Testis (tissue), 5 donors: ENCODE data around the gene RNF113A. TPM values are rescaled to one million over a fixed set of nuclear protein-coding genes. Genes with fewer than 3 reads are reported as not detected.

ENCODE experiments used
- DNase-seq: peaks from one replicate; pipeline ENCODE4 v3.0.0-alpha.2; 2019
- H3K27ac ChIP-seq, 2 donors: fragments of 200-600 bp; sonication (generic); one replicate each; pipeline ENCODE4 v1.5.1; 2019
- H3K27me3 ChIP-seq: fragments of 200-600 bp; sonication (generic); one replicate; pipeline ENCODE4 v1.5.1; 2019
- H3K36me3 ChIP-seq: fragments of 200-600 bp; sonication (generic); one replicate; pipeline ENCODE4 v1.5.1; 2017; ENCODE audit warnings: low read depth; ENCODE audit errors: missing control alignments
- H3K4me1 ChIP-seq: fragments of 200-600 bp; sonication (generic); one replicate; pipeline ENCODE4 v1.5.1; 2019
- H3K4me3 ChIP-seq, 2 donors: fragments of 200-600 bp; sonication (generic); one replicate each; pipeline ENCODE4 v1.5.1; 2017 to 2019
- H3K9me3 ChIP-seq: fragments of 200-600 bp; sonication (generic); one replicate; pipeline ENCODE4 v1.5.1; 2017
- CTCF ChIP-seq, 3 experiments: fragments of 450-650 bp in 2 of 3; fragments of 200-600 bp in 1 of 3; sonication (generic) in 1 of 3; IDR thresholded peaks; one replicate each; pipeline ENCODE4 v1.5.1; 2016 to 2019; ENCODE audit warnings: antibody characterized with exemption in 3 of 3, mild to moderate bottlenecking in 2 of 3, moderate library complexity in 1 of 3
- POLR2A ChIP-seq: fragments of 450-650 bp; IDR thresholded peaks from one replicate; pipeline ENCODE4 v1.6.1; 2017; ENCODE audit warnings: antibody characterized with exemption, mild to moderate bottlenecking, moderate library complexity
- WGBS, 2 donors: methylation state at CpG; one replicate each; pipeline ENCODE4 v1.1.5; 2018; 5-methylcytosine and 5-hydroxymethylcytosine counted together
- intact Hi-C: fragments of 100-400 bp; cut with DNase I; formaldehyde crosslinking; loops from one replicate; pipeline ENCODE4 v1.15.1; 2023; ENCODE audit warnings: low total_unique reads
- long read RNA-seq, 2 donors: transcript quantifications; one replicate each; lab custom pipeline, GENCODE V29; 2026
- polyA plus RNA-seq: library from polyadenylated mRNA; stranded (reverse); fragments of 350-450 nt; fragmentation: Illumina TruSeq; extraction: RNeasy Lipid Tissue Mini Kit (QIAGEN cat#74804); gene quantifications from one replicate; pipeline ENCODE4 v1.2.3, GENCODE V29; 2014; ENCODE audit warnings: low read depth, low replicate concordance; ENCODE audit not compliant: insufficient read depth
- total RNA-seq, 2 donors: library from RNA; depleted of rRNA; stranded (reverse); fragments of >200 nt; gene quantifications; one replicate each; pipeline ENCODE4 v1.2.3, GENCODE V29; 2016

RNF113A gene
- total RNA-seq (10 to 100 TPM in 1 of 2 donors, 1 to 10 TPM in 1; 8.8 to 12.7 TPM), polyA plus RNA-seq (7.8 TPM)
- long read RNA-seq, donor 1, transcript RNF113A-201 (1 exons, 1,353 nt): major isoform, 14 of 14 reads
- long read RNA-seq, donor 1, partial matches to known transcripts: 0 of 14 reads
- long read RNA-seq, donor 1, other reads (novel, unspliced or antisense): 0 of 14 reads
- long read RNA-seq, donor 2, transcript RNF113A-201 (1 exons, 1,353 nt): major isoform, 11 of 391 reads
- long read RNA-seq, donor 2, partial matches to known transcripts: 373 of 391 reads
- long read RNA-seq, donor 2, other reads (novel, unspliced or antisense): 7 of 391 reads

GRCh38 chrX:119871599-119872395 lies at the start of gene RNF113A, which contains the start of gene NDUFA1:
Gene RNF113A, minus strand, starts transcription at chrX:119871733. Its CDS starts 120 bp downstream, at chrX:119871613.
Gene NDUFA1, plus strand, starts transcription at chrX:119871832. Its CDS starts 80 bp downstream, at chrX:119871912.
- Histone ChIP-seq H3K27ac (peak within 1 kb of the TSS; percentile 86 to 87), H3K36me3 (no peaks in the 10 kb centered on the region), H3K27me3 (no peaks in the 10 kb centered on the region), H3K9me3 (no peaks in the 10 kb centered on the region), H3K4me1 (no peaks in the 10 kb centered on the region), H3K4me3 (peak within 1 kb of the TSS; percentile 60 to 83)
- intact Hi-C loops: no loop called here
- DNase-seq: peak; percentile 87
- no peak for TF ChIP-seq CTCF (IDR thresholded peaks at IDR 0.05)
- WGBS, 2 donors: 0 to 1% methylated on average over 1 to 12 of the region's 62 CpGs

- DNase-seq: no peak
- Histone ChIP-seq H3K9me3 (no peaks in the 10 kb centered on the region), H3K4me1 (no peaks in the 10 kb centered on the region), H3K4me3 (no peak overlapping the region), H3K27me3 (no peaks in the 10 kb centered on the region), H3K27ac (no peak overlapping the region), H3K36me3 (no peaks in the 10 kb centered on the region)
- TF ChIP-seq POLR2A: no peak
- TF ChIP-seq CTCF (IDR thresholded peaks at IDR 0.05): no peak
- WGBS, 2 donors: 77 to 96% methylated on average over 5 of the region's 5 CpGs
- intact Hi-C loops: no loop called here
Measured at GRCh38 chrX:119919835-119920585, 48.5 kb upstream of the RNF113A start.

- WGBS, 2 donors: 94 to 95% methylated on average over 2 of the region's 2 CpGs
- H3K27ac ChIP-seq: no peak overlapping the region
- TF ChIP-seq POLR2A: no peak
- no peak for TF ChIP-seq CTCF (IDR thresholded peaks at IDR 0.05)
Measured at GRCh38 chrX:119917877-119918276, 46.3 kb upstream of the RNF113A start.

GRCh38 chrX:119916310-119916709 lies 44.8 kb upstream of the RNF113A start:
- Histone ChIP-seq H3K27ac (no peak overlapping the region), H3K4me3 (no peak overlapping the region), H3K9me3 (no peaks in the 10 kb centered on the region), H3K36me3 (no peaks in the 10 kb centered on the region), H3K4me1 (no peaks in the 10 kb centered on the region), H3K27me3 (no peaks in the 10 kb centered on the region)
- TF ChIP-seq CTCF (IDR thresholded peaks at IDR 0.05): no peak
- TF ChIP-seq POLR2A: no peak
- 78 to 96% methylated on average over 4 to 5 of the region's 5 CpGs for WGBS, 2 donors
- no peak for DNase-seq
- intact Hi-C loops: no loop called here

More at GRCh38 chrX:119917877-119918276, 46.3 kb upstream of the RNF113A start:
- H3K36me3 ChIP-seq: no peaks in the 10 kb centered on the region
- H3K9me3 ChIP-seq: no peaks in the 10 kb centered on the region
- H3K27me3 ChIP-seq: no peaks in the 10 kb centered on the region
- no peak overlapping the region for H3K4me3 ChIP-seq
- DNase-seq: no peak
- no peaks in the 10 kb centered on the region for H3K4me1 ChIP-seq
- intact Hi-C loops: no loop called here
